ENCODE measurements around the gene SBK2. TPM values are rescaled to one million over a fixed set of nuclear protein-coding genes. Genes with fewer than 3 reads are reported as not detected.

The SBK2 gene
- total RNA-seq, 1 donor from 2014 or later: 4.2 TPM

GRCh38 chr19:55489711-55490477, 47.0 kb downstream of the SBK2 start:
- H3K4me1 Mint-ChIP-seq (ENCODE audit: low read depth, unreplicated experiment): peaks cover 24% of the 10 kb centered on the region
- no peak overlapping the region for H3K27ac Mint-ChIP-seq (ENCODE audit: unreplicated experiment)
- no peak for TF ChIP-seq CTCF (IDR thresholded peaks at IDR 0.05; ENCODE audit: insufficient read depth, low read depth, low read length)
- no peak for TF ChIP-seq EZH2 (IDR thresholded peaks at IDR 0.05; ENCODE audit: insufficient read depth, low read length)
- DNase-seq (ENCODE audit: low read depth): no peak
- Histone ChIP-seq H3K4me3 (ENCODE audit: insufficient read depth, low read depth, low read length) (no peak overlapping the region), H3K9me3 (ENCODE audit: insufficient read depth, low read depth, low read length) (no peaks in the 10 kb centered on the region), H3K27ac (ENCODE audit: low read depth, low read length) (no peak overlapping the region), H3K4me1 (ENCODE audit: insufficient read depth, low read length) (peaks cover 60% of the 10 kb centered on the region), H3K36me3 (ENCODE audit: insufficient read depth, low read length) (no peaks in the 10 kb centered on the region), H4K20me1 (ENCODE audit: insufficient read depth, low read length) (no peaks in the 10 kb centered on the region), H3K27me3 (ENCODE audit: insufficient read depth, low read length) (no peaks in the 10 kb centered on the region), H3K79me2 (ENCODE audit: insufficient read depth, low read length) (peaks cover 14% of the 10 kb centered on the region), H3K9ac (ENCODE audit: low read length) (peak overlapping the region; percentile 18), H2AFZ (ENCODE audit: low read depth, low read length) (no peak overlapping the region), H3K4me2 (ENCODE audit: low read length) (peak overlapping the region; percentile 85)
- H3K4me3 Mint-ChIP-seq (ENCODE audit: unreplicated experiment): no peak overlapping the region
- H3K27me3 Mint-ChIP-seq (ENCODE audit: low read depth, unreplicated experiment): no peaks in the 10 kb centered on the region
- H3K9me3 Mint-ChIP-seq (ENCODE audit: unreplicated experiment): no peaks in the 10 kb centered on the region
- no peak for FAIRE-seq
- H3K36me3 Mint-ChIP-seq (ENCODE audit: low read depth, unreplicated experiment): peaks cover 5% of the 10 kb centered on the region

- H3K9me3 Mint-ChIP-seq (ENCODE audit: unreplicated experiment): no peaks in the 10 kb centered on the region
These were observed 47.8 kb downstream of the SBK2 start for GRCh38 chr19:55488986-55489710.

More at GRCh38 chr19:55488986-55489710, 47.8 kb downstream of the SBK2 start:
- H3K9ac ChIP-seq (ENCODE audit: low read length): peak overlapping the region; percentile 18
- H3K4me1 ChIP-seq (ENCODE audit: insufficient read depth, low read length): peaks cover 60% of the 10 kb centered on the region
- H3K4me2 ChIP-seq (ENCODE audit: low read length): peak overlapping the region; percentile 85
- H3K36me3 ChIP-seq (ENCODE audit: insufficient read depth, low read length): no peaks in the 10 kb centered on the region
- no peaks in the 10 kb centered on the region for H3K27me3 ChIP-seq (ENCODE audit: insufficient read depth, low read length)
- H3K27me3 Mint-ChIP-seq (ENCODE audit: low read depth, unreplicated experiment): no peaks in the 10 kb centered on the region
- H3K36me3 Mint-ChIP-seq (ENCODE audit: low read depth, unreplicated experiment): peaks cover 3% of the 10 kb centered on the region
- peaks cover 21% of the 10 kb centered on the region for H3K4me1 Mint-ChIP-seq (ENCODE audit: low read depth, unreplicated experiment)
- no peak overlapping the region for H3K27ac Mint-ChIP-seq (ENCODE audit: unreplicated experiment)
- H3K79me2 ChIP-seq (ENCODE audit: insufficient read depth, low read length): peaks cover 20% of the 10 kb centered on the region
- H3K9me3 ChIP-seq (ENCODE audit: insufficient read depth, low read depth, low read length): no peaks in the 10 kb centered on the region
- no peak overlapping the region for H3K27ac ChIP-seq (ENCODE audit: low read depth, low read length)
- no peak overlapping the region for H3K4me3 Mint-ChIP-seq (ENCODE audit: unreplicated experiment)
- no peak overlapping the region for H3K4me3 ChIP-seq (ENCODE audit: insufficient read depth, low read depth, low read length)
- no peak for DNase-seq (ENCODE audit: low read depth)
- H2AFZ ChIP-seq (ENCODE audit: low read depth, low read length): no peak overlapping the region
- no peaks in the 10 kb centered on the region for H4K20me1 ChIP-seq (ENCODE audit: insufficient read depth, low read length)
- no peak for TF ChIP-seq CTCF (IDR thresholded peaks at IDR 0.05; ENCODE audit: insufficient read depth, low read depth, low read length)
- TF ChIP-seq EZH2 (IDR thresholded peaks at IDR 0.05; ENCODE audit: insufficient read depth, low read length): no peak
- no peak for FAIRE-seq
